Activated CD4-positive, alpha-beta T cell treated with anti-CD3 and anti-CD28 coated beads for 1 hour (primary cell): ENCODE measurements around the gene SEMA6C.
"Not testable (repeated sequence)": the region's sequence is repeated elsewhere in the genome, so short reads cannot be mapped to it uniquely, and the experiment has no call there.

ENCODE experiments used
- DNase-seq: peaks from one replicate; pipeline ENCODE4 v3.0.0-alpha.2; 2020

The SEMA6C gene

GRCh38 chr1:151128800-151129199 lies 17.6 kb downstream of the SEMA6C start:
- DNase-seq: no peak

- no peak for DNase-seq
Observed at GRCh38 chr1:151124763-151125403, 21.5 kb downstream of the SEMA6C start.

GRCh38 chr1:151113877-151114276 lies 32.6 kb downstream of the SEMA6C start:
- no peak for DNase-seq

GRCh38 chr1:151108331-151108730 lies 38.1 kb downstream of the SEMA6C start:
- DNase-seq: no peak

GRCh38 chr1:151106894-151107293 lies 39.5 kb downstream of the SEMA6C start:
- no peak for DNase-seq

GRCh38 chr1:151104630-151105029 lies 41.8 kb downstream of the SEMA6C start:
- DNase-seq: no peak

GRCh38 chr1:151098126-151098525 lies 48.3 kb downstream of the SEMA6C start:
- no peak for DNase-seq

GRCh38 chr1:151097426-151097825 lies 49.0 kb downstream of the SEMA6C start:
- DNase-seq: not testable (repeated sequence)

- no peak for DNase-seq
Observed at GRCh38 chr1:151085953-151086559, 60.4 kb downstream of the SEMA6C start.
